ENCODE measurements around the gene GAA. TPM values are rescaled to one million over a fixed set of nuclear protein-coding genes. Genes with fewer than 3 reads are reported as not detected.

The GAA gene
- total and polyA plus RNA-seq, 4 donors = 21.3 to 58.7 (median 37.0) TPM

- Histone ChIP-seq H3K4me3 (ENCODE audit: low read depth in 1 of 3, low read length in 3 of 3) (no peak overlapping the region), H3K27me3 (ENCODE audit: control insufficient read depth in 4 of 4, insufficient read depth in 4 of 4, low read length in 3 of 4) (no peaks in the 10 kb centered on the region), H3K9ac (ENCODE audit: low read depth in 1 of 2, low read length in 2 of 2) (no peak overlapping the region), H3K27ac (ENCODE audit: low read depth in 1 of 2, low read length in 2 of 2) (no peak overlapping the region), H3K4me1 (ENCODE audit: control insufficient read depth in 4 of 4, insufficient read depth in 4 of 4, low read length in 3 of 4) (no peaks in the 10 kb centered on the region), H3K36me3 (ENCODE audit: control insufficient read depth in 4 of 4, insufficient read depth in 3 of 4, low read depth in 1 of 4, low read length in 3 of 4) (no peaks in the 10 kb centered on the region), H3K9me3 (ENCODE audit: control insufficient read depth in 4 of 4, low read length in 3 of 4) (no peaks in the 10 kb centered on the region)
- TF ChIP-seq GABPA (IDR thresholded peaks at IDR 0.05 in 1 of 2, conservative IDR thresholded peaks at IDR 0.05 in 1 of 2) (no peak), NR2F2 (IDR thresholded peaks at IDR 0.05) (no peak), YY1 (IDR thresholded peaks at IDR 0.05) (no peak), ZBTB33 (IDR thresholded peaks at IDR 0.05) (no peak), HNF4A (conservative IDR thresholded peaks at IDR 0.05) (no peak), HNF4G (IDR thresholded peaks at IDR 0.05) (no peak), FOXA2 (IDR thresholded peaks at IDR 0.05) (no peak), CTCF (IDR thresholded peaks at IDR 0.05; ENCODE audit: low read depth, low read length, missing input control) (no peak), SP1 (IDR thresholded peaks at IDR 0.05) (no peak), TAF1 (conservative IDR thresholded peaks at IDR 0.05) (no peak), ATF3 (IDR thresholded peaks at IDR 0.05) (no peak), RAD21 (IDR thresholded peaks at IDR 0.05) (no peak), JUND (IDR thresholded peaks at IDR 0.05) (no peak), REST (IDR thresholded peaks at IDR 0.05) (no peak), RXRA (IDR thresholded peaks at IDR 0.05) (no peak), EGR1 (IDR thresholded peaks at IDR 0.05; ENCODE audit: low read depth in 2 of 2) (no peak)
- WGBS = 93% methylated on average over 4 of the region's 4 CpGs
- no peak for DNase-seq (ENCODE audit: low spot score)
These were observed 10.0 kb upstream of the GAA start for GRCh38 chr17:80091376-80091775.

GRCh38 chr17:80092959-80093358 is 8.4 kb upstream of the GAA start:
- Histone ChIP-seq H3K4me3 (ENCODE audit: low read depth in 1 of 3, low read length in 3 of 3) (no peak overlapping the region), H3K4me1 (ENCODE audit: control insufficient read depth in 4 of 4, insufficient read depth in 4 of 4, low read length in 3 of 4) (no peaks in the 10 kb centered on the region), H3K27me3 (ENCODE audit: control insufficient read depth in 4 of 4, insufficient read depth in 4 of 4, low read length in 3 of 4) (no peaks in the 10 kb centered on the region), H3K9me3 (ENCODE audit: control insufficient read depth in 4 of 4, low read length in 3 of 4) (no peaks in the 10 kb centered on the region), H3K9ac (ENCODE audit: low read depth in 1 of 2, low read length in 2 of 2) (no peak overlapping the region), H3K27ac (ENCODE audit: low read depth in 1 of 2, low read length in 2 of 2) (peak overlapping the region in 1 of 2 donors; percentile 9), H3K36me3 (ENCODE audit: control insufficient read depth in 4 of 4, insufficient read depth in 3 of 4, low read depth in 1 of 4, low read length in 3 of 4) (no peaks in the 10 kb centered on the region)
- no peak for DNase-seq (ENCODE audit: low spot score)
- no peak for TF ChIP-seq NR2F2 (IDR thresholded peaks at IDR 0.05)
- TF ChIP-seq JUND (IDR thresholded peaks at IDR 0.05) = no peak
- no peak for TF ChIP-seq RAD21 (IDR thresholded peaks at IDR 0.05)
- no peak for TF ChIP-seq EGR1 (IDR thresholded peaks at IDR 0.05; ENCODE audit: low read depth in 2 of 2)
- no peak for TF ChIP-seq ZBTB33 (IDR thresholded peaks at IDR 0.05)
- TF ChIP-seq FOXA2 (IDR thresholded peaks at IDR 0.05) = no peak
- TF ChIP-seq HNF4A (conservative IDR thresholded peaks at IDR 0.05) = no peak
- peak; percentile 7 for TF ChIP-seq SP1 (IDR thresholded peaks at IDR 0.05)
- 68% methylated on average over 8 of the region's 8 CpGs for WGBS
